PC-9 (cell line): ENCODE measurements around the gene LRP1B. TPM values are rescaled to one million over a fixed set of nuclear protein-coding genes. Genes with fewer than 3 reads are reported as not detected.

Experiments used
- BruUV-seq: library from RNA; stranded (reverse); fragments of 400-500 nt; replicated peaks from 2 replicates; lab custom pipeline; 2021; lab: Mats Ljungman, UMichigan
- CTCF ChIA-PET: fragments of 300-600 bp; sonication (Branson Sonifier 250); formaldehyde crosslinking; loops from one replicate; lab custom pipeline; 2022; ENCODE audit warnings: antibody characterized with exemption; lab: Charles Lee
- POLR2A ChIA-PET: fragments of 300-600 bp; sonication (Branson Sonifier 250); formaldehyde crosslinking; loops from one replicate; lab custom pipeline; 2022; ENCODE audit warnings: antibody characterized with exemption; ENCODE audit not compliant: unreplicated experiment; lab: Charles Lee
- DNase-seq, 2 experiments: peaks; one replicate each; pipeline versions ENCODE4 v3.0.0 to v3.0.0-alpha.2; 2015 to 2022; ENCODE audit warnings: mixed read lengths in 1 of 2
- H2AFZ ChIP-seq: fragments of 200-600 bp; sonication (generic); 2 replicates; pipeline ENCODE4 v1.8.1; 2017; ENCODE audit warnings: antibody characterized with exemption
- H3F3A ChIP-seq: fragments of 200-600 bp; sonication (generic); 2 replicates; pipeline ENCODE4 v1.8.1; 2017; ENCODE audit warnings: antibody characterized with exemption, mild to moderate bottlenecking, low read depth; ENCODE audit not compliant: insufficient read depth
- H3K27ac ChIP-seq: fragments of 200-600 bp; sonication (generic); 2 replicates; pipeline ENCODE4 v1.6.1; 2016; ENCODE audit warnings: mixed run types
- H3K27me3 ChIP-seq: fragments of 200-600 bp; sonication (generic); 2 replicates; pipeline ENCODE4 v1.6.1; 2016; ENCODE audit warnings: low read depth, mixed run types; ENCODE audit not compliant: insufficient read depth
- H3K36me3 ChIP-seq: fragments of 200-600 bp; sonication (generic); 2 replicates; pipeline ENCODE4 v1.6.1; 2016; ENCODE audit warnings: low read depth, mixed run types
- H3K4me1 ChIP-seq: fragments of 200-600 bp; sonication (generic); replicated peaks from 2 replicates; pipeline ENCODE4 v1.6.1; 2016; ENCODE audit warnings: mixed run types; ENCODE audit not compliant: insufficient read depth
- H3K4me2 ChIP-seq: fragments of 200-600 bp; sonication (generic); 2 replicates; pipeline ENCODE4 v1.6.1; 2017; ENCODE audit warnings: mixed run types
- H3K4me3 ChIP-seq: fragments of 200-600 bp; sonication (generic); 2 replicates; pipeline ENCODE4 v1.6.1; 2016; ENCODE audit warnings: mixed run types
- H3K79me2 ChIP-seq: fragments of 200-600 bp; sonication (generic); 2 replicates; pipeline ENCODE4 v1.6.1; 2017; ENCODE audit warnings: low read depth, mixed run types
- H3K9me2 ChIP-seq: fragments of 200-600 bp; sonication (generic); 2 replicates; pipeline ENCODE4 v1.8.1; 2017; ENCODE audit warnings: mild to moderate bottlenecking; ENCODE audit not compliant: insufficient read depth
- H3K9me3 ChIP-seq: fragments of 200-600 bp; sonication (generic); 2 replicates; pipeline ENCODE4 v1.8.1; 2016; ENCODE audit warnings: low read depth; ENCODE audit not compliant: insufficient read depth
- H4K20me1 ChIP-seq: fragments of 200-600 bp; sonication (generic); 2 replicates; pipeline ENCODE4 v1.8.1; 2017; ENCODE audit not compliant: insufficient read depth
- EZH2 ChIP-seq: fragments of 200-600 bp; sonication (generic); IDR thresholded peaks from 2 replicates; pipeline ENCODE4 v1.8.0; 2017; ENCODE audit warnings: antibody characterized with exemption, low read depth
- intact Hi-C: fragments of 100-400 bp; cut with micrococcal nuclease; formaldehyde crosslinking; loops from one replicate; pipeline ENCODE4 v1.10.0; 2022; ENCODE audit not compliant: unreplicated experiment
- total RNA-seq: library from RNA; stranded (reverse); gene quantifications from 2 replicates; pipeline ENCODE4 v1.2.3, GENCODE V29; 2021
- TF ChIP-seq, protein P1 (sequence below): fragments of 200-600 bp; sonication (generic); conservative IDR thresholded peaks from 2 replicates; pipeline ENCODE4 v1.6.1; 2017; ENCODE audit warnings: mixed run types, antibody characterized with exemption, mild to moderate bottlenecking, moderate library complexity

Gene LRP1B
- total RNA-seq, 1 experiment from 2014 or later: 1.7 TPM

DNA sequence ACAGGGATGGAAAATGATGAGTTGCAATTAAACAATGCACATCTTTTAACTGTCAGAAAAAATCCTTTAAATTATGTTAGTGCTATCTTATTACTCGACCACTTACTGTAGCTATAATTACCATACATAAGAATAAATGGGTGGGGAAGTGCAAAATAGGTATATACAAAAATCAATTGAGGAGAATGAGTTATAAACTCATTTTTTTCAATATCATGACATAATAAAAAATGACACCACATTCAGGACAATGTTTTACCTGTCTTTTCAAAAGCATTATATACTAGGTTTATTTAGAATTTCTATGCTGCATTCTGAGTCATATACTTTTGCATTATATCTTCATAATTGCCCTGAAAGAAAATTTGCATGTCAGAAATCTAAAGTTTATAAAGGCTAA is 1533.6 kb downstream of the LRP1B start:
- H3K79me2 ChIP-seq: no peaks in the 10 kb centered on the region
- H2AFZ ChIP-seq: no peak overlapping the region
- H3K4me3 ChIP-seq: no peak overlapping the region
- intact Hi-C loops: no loop called here
- H3K9me2 ChIP-seq: no peaks in the 10 kb centered on the region
- POLR2A ChIA-PET: no interaction called here
- no peaks in the 10 kb centered on the region for H3K36me3 ChIP-seq
- no peak for DNase-seq
- CTCF ChIA-PET: no interaction called here
- peaks cover 4% of the 10 kb centered on the region; the same call in 1 of the 2 replicates for H3K9me3 ChIP-seq
- H3K27me3 ChIP-seq: no peaks in the 10 kb centered on the region
- H3K4me1 ChIP-seq: no peaks in the 10 kb centered on the region
- no peaks in the 10 kb centered on the region for H3F3A ChIP-seq
- no peak overlapping the region for H3K27ac ChIP-seq
- TF ChIP-seq, protein P1, sequence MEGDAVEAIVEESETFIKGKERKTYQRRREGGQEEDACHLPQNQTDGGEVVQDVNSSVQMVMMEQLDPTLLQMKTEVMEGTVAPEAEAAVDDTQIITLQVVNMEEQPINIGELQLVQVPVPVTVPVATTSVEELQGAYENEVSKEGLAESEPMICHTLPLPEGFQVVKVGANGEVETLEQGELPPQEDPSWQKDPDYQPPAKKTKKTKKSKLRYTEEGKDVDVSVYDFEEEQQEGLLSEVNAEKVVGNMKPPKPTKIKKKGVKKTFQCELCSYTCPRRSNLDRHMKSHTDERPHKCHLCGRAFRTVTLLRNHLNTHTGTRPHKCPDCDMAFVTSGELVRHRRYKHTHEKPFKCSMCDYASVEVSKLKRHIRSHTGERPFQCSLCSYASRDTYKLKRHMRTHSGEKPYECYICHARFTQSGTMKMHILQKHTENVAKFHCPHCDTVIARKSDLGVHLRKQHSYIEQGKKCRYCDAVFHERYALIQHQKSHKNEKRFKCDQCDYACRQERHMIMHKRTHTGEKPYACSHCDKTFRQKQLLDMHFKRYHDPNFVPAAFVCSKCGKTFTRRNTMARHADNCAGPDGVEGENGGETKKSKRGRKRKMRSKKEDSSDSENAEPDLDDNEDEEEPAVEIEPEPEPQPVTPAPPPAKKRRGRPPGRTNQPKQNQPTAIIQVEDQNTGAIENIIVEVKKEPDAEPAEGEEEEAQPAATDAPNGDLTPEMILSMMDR: no peak
- TF ChIP-seq EZH2: no peak
- no peak overlapping the region for H3K4me2 ChIP-seq
- no peaks in the 10 kb centered on the region for H4K20me1 ChIP-seq
- BruUV-seq: no TSS peak

DNA sequence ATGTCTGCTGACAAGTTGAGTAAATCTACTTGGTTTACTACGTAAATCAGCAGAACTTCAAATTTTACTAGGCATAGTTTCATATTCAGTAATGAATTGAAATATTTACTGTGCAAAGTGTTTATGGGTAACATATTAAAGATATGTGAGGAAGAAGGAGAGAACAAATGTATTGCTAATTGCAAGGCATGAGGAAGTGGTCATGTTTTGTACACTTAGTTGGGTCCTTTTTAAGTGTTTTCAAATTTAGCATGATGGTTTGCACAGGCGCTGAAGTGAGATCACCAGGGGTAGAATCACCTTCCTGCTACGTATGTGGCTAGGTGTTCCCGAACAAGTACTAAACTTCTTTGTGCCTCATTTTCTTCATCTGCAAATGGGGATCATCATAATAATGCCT is 1534.4 kb downstream of the LRP1B start:
- Histone ChIP-seq H3K4me2 (no peak overlapping the region), H3F3A (no peaks in the 10 kb centered on the region), H3K9me2 (no peaks in the 10 kb centered on the region), H2AFZ (no peak overlapping the region), H3K79me2 (no peaks in the 10 kb centered on the region), H3K36me3 (no peaks in the 10 kb centered on the region), H3K4me3 (no peak overlapping the region), H3K4me1 (no peaks in the 10 kb centered on the region), H3K27me3 (no peaks in the 10 kb centered on the region), H4K20me1 (no peaks in the 10 kb centered on the region), H3K9me3 (peaks cover 4% of the 10 kb centered on the region; the same call in 1 of the 2 replicates), H3K27ac (no peak overlapping the region)
- ChIA-PET CTCF (no interaction called here), POLR2A (no interaction called here)
- no TSS peak for BruUV-seq
- intact Hi-C loops: no loop called here
- no peak for TF ChIP-seq EZH2
- TF ChIP-seq, protein P1: no peak
- no peak for DNase-seq

DNA sequence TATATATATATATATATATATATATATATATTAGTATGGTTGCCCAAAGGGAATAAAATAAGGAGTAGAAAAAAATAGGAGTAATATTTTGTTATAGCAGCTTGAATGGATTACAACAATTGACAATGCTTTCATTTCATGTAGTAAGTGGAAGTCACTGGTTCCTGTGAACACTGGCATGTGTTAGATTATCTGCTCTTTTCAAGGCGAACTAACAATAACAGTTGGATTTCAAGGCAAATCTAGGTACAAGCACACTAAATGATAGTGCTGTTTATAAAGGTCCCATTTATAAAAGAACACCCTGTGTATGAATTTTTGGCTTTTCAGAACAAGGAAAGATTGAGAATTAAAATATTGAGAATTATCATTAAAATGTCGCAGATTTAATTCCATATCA is 1535.7 kb downstream of the LRP1B start:
- H3K27me3 ChIP-seq: no peaks in the 10 kb centered on the region
- H4K20me1 ChIP-seq: no peaks in the 10 kb centered on the region
- DNase-seq: no peak
- H3K9me2 ChIP-seq: no peaks in the 10 kb centered on the region
- no peaks in the 10 kb centered on the region for H3K4me1 ChIP-seq
- ChIA-PET CTCF (no interaction called here), POLR2A (no interaction called here)
- H3K79me2 ChIP-seq: no peaks in the 10 kb centered on the region
- peaks cover 4% of the 10 kb centered on the region; the same call in 1 of the 2 replicates for H3K9me3 ChIP-seq
- H3K36me3 ChIP-seq: no peaks in the 10 kb centered on the region
- no peak overlapping the region for H3K4me3 ChIP-seq
- H3K4me2 ChIP-seq: no peak overlapping the region
- intact Hi-C loops: no loop called here
- TF ChIP-seq EZH2: no peak
- TF ChIP-seq, protein P1: no peak
- no peaks in the 10 kb centered on the region for H3F3A ChIP-seq
- H2AFZ ChIP-seq: no peak overlapping the region
- no peak overlapping the region for H3K27ac ChIP-seq
- no TSS peak for BruUV-seq
